ENCODE data around the gene ANKHD1.
"Not testable (repeated sequence)": the region's sequence is repeated elsewhere in the genome, so short reads cannot be mapped to it uniquely, and the experiment has no call there.

The ANKHD1 gene

DNA sequence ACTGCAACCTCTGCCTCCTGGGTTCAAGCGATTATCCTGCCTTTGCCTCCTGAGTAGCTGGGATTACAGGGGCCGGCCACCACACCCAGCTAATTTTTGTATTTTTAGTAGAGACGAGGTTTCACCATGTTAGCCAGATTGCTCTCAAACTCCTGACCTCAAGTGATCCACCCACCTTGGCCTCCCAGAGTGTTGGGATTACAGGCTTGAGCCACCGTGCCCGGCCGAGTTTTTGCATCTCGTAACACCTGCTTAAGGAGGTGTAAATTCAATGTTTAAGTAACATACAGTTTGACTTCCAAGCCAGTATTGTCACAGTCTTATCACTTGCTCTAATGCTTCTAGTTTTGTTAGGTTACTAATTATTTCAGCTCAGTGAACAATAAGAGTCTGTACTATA lies 19.7 kb downstream of the ANKHD1 start:
- DNase-seq: not testable (repeated sequence)

DNA sequence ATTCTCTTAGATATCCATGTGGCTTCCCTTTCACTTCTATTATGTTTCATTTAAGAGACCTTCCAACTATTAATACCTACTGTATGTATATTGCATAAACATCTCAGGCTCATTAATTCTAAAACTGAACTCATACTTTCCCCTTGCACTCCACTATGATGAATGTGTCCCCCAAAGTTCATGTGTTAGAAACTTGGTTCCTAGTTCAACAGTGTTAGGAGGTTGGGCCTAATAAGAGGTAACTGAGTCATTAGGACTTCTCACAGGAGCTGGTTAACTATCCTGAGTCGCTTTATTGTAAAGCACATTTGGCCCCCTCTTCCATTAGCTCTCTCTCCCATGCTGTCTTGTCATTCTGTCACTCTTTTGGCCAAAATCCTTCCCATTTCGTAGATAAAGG lies 22.0 kb downstream of the ANKHD1 start:
- no peak for DNase-seq

DNA sequence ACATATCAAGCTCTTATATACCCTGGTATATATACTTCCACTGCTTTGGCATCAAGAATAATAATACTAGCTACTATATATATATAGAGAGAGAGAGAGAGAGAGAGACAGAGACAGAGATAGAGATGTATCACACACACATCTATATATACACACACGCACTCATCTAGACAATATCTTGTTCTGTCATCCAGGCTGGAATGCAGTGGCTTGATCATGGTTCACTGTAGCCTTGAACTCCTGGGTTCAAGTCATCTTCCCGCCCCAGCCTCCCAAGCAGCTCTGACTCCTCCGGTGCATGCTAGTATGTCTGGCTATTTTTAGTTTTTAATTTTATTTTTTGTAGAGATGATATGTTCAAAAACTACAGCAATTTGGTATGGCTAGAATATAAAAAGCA lies 22.5 kb downstream of the ANKHD1 start:
- DNase-seq: no peak

DNA sequence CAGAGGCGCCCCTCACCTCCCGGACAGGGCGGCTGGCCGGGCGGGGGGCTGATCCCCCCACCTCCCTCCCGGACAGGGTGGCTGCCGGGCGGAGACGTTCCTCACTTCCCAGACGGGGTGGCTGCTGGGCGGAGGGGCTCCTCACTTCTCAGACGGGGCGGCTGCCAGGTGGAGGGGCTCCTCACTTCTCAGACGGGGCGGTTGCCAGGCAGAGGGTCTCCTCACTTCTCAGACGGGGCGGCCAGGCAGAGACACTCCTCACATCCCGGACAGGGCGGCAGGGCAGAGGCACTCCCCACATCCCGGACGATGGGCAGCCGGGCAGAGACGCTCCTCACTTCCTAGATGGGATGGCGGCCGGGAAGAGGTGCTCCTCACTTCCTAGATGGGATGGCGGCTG lies 26.1 kb downstream of the ANKHD1 start:
- not testable (repeated sequence) for DNase-seq

DNA sequence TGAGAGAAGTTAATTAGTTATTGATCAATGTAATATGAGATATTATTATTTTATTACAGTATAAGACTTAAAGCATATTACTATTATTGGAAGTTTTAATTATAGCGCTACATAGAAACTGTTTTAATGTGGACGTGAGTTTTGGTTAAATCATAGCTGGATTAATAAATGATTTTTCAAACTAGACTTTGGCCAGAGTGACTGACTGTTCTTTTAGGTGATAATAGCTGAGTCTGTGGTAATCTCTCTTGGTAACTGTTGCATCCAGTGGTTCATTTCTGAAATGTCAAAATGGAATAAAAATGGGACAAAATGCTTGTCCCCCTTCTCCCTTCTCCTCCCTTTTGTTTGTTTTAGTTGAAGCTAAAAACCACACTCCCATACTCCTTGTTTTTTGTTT lies 28.1 kb downstream of the ANKHD1 start:
- no peak for DNase-seq

DNA sequence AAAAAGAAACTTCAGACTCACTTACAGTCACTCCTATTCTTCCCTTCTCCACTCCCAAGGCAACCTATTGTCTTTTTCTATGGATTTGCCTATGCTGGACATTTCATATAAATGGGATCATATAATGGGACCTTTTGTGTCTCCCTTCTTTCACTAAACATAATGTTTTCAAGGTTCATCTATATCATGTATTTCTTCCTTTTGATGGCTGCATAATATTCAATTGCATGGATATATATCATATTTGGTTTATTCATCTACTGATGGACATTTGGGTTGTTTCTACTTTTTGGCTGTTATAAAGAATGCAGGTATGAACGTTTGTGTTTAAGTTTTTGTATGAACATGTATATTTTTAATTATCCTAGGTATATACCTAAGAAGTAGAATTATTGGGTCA lies 30.6 kb downstream of the ANKHD1 start:
- DNase-seq: no peak

DNA sequence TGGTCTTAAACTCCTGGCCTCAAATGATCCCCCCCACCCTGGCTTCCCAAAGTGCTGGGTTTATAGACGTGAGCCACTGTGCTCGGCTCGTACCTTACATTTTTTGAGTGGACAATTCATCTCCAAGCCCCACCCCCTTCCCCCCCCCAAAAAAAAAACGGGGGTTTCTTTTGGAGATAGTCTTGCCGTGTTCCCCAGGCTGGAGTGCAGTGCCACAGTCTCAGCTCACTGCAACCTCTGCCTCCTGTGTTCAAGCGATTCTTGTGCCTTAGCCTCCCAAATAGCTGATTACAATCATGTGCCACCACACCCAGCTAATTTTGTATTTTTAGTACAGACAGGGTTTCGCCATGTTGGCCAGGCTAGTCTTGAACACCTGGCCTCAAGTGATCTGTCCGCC lies 31.3 kb downstream of the ANKHD1 start:
- no peak for DNase-seq

DNA sequence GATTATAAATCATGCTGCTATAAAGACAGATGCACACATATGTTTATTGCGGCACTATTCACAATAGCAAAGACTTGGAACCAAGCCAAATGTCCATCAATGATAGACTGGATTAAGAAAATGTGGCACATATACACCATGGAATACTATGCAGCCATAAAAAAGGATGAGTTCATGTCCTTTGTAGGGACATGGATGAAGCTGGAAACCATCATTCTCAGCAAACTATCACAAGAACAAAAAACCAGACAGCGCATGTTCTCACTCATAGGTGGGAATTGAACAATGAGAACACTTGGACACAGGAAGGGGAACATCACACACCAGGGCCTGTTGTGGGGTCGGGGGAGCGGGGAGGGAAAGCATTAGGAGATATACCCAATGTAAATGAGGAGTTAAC lies 55.7 kb downstream of the ANKHD1 start:
- DNase-seq: not testable (repeated sequence)

DNA sequence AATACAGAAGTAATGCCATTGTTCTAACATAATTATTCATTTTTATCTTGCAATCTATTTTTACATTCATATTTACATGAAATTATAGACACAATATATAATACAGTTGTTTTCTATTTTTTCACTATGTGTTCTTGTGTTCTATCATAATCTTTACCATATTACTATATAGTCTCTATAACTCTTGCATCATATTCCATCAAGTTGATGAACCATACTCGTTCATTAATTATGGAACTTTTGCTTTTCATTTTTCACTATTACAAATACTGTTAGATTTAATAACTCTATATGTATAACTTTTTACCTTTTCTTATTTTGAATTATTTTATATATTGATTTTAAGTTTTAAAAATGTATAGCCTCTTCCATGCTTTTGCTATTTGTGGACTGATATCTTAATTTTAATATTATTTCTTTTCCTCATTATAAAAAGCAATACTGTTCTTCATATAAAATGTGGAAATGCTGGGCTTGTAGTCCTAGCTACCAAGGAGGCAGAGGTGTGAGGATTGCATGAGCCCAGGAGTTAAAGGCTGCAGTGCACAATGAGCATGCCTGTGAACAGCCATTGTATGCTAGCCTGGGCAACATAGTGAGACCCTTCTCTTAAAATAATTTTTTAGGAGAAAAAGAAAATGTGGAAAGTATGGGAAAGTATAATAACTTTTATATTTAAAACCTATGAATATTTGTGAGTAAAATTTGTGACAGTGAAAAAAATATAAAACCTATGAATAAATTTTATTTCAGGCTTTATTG lies 65.5 kb downstream of the ANKHD1 start:
- no peak for DNase-seq

DNA sequence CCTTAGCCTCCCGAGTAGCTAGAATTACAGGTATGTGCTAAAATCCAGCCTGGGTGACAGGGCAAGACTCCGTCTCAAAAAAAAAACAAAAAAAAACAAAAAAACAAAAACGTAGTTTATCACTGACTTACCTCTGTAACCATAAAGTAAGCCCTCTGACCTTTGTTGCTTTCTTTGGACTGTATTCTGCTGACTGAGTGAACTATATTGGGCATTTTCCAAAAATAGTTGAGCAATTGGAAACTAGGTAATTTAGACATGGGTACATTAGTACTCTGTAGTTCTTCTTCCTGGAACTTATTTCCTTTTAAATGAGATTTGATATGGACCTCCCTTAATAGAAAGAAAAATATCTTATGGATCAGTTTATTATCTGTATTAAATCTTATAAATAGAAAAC lies 66.6 kb downstream of the ANKHD1 start:
- no peak for DNase-seq

DNA sequence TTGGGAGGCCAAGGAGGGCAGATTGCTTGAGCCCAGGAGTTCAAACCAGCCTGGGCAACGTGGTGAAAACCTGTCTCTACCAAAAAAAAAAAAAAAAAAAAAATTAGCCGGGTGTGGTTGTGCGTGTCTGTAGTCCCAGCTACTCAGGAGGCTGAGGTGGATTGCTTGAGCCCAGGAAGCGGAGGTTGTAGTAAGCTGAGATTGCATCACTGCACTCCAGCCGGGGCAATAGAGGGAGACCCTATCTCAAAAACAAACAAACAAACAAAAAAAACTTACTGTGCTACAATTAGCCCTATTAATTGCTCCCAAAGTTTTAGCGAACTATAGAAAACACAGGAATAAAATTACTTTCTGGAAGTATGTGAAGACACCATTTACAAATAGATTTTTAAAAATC lies 67.6 kb downstream of the ANKHD1 start:
- no peak for DNase-seq

DNA sequence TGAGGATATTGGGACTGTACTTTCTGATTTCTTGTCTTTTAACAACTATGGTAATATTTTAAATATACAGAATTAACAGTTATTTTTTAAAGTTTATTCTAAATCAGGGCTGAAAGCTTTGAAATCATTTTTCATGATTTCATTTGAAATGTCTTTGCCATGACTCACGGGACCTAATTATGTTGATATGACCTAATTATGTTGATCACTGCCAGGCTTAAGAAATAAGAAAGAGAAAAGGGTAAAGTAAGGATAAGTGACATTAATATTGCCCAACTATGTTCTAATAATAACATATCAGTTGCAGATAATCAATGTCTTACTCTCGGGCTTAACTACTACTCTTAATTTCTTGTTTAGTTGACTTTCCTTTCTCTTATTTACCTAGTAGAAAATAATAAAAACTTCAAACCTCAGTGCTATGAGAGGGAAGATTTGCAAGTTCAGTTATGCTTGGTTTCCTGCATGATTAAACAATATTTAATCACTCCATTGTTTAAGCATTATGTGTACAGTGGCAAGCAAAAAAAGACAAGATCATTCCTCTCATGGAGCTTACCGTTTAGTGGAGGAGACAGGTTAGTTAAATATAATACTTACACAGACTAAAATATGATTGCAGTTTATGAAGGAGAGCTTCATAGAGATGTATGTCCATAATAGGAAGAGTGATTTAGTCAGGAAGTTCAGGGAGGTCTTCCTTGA lies 78.8 kb downstream of the ANKHD1 start:
- no peak for DNase-seq

DNA sequence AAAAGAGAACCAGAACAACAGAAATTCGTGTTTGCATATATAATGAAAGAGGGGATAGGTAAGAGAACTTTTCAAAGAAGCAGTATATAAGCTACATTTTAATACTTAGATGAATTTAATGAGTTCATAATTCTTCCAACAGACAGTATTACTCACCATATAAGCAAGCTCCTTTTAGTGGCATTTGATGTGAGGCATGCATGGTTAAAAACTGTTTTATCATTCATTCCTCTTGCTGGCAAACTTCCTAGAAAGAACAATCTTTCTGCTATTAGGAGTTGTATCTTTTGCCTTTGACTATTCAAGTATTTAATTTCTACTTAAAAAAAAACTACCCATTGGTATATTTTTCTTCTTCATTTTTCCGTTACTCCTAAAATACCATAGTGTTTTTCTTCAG lies 80.1 kb downstream of the ANKHD1 start:
- no peak for DNase-seq

DNA sequence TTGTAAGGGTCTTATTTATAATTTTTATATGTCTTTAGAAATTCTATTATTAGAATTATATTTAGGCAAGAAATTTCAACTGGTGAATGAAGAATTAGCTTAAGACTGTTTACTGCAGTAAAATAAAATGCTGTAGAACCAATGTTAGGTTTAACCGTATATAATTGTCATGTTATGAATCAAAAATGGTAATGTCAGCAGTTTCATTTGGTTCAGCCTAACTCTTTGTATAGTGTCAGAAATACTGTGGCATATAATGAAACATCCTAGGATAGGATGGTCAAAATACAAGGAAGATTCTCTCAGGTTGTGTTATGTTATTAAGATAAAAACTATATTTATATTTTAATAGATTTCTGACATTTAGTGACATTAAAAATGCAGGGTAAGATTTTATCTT lies 81.4 kb downstream of the ANKHD1 start:
- no peak for DNase-seq

DNA sequence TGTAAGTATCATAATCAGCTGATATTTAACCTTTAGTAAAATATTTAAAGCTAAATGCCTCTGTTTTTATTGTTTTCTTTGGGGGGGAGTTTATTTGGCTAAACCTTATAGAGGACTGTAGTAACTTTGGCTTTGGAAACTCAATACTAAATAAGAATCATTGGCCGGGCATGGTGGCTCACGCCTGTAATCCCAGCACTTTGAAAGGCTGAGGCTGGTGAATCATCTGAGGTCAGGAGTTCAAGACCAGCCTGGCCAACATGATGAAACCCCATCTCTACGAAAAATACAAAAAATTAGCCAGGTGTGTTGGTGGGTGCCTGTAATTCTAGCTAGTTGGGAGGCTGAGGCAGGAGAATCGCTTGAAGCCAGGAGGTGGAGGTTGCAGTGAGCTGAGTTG lies 86.5 kb downstream of the ANKHD1 start:
- not testable (repeated sequence) for DNase-seq

DNA sequence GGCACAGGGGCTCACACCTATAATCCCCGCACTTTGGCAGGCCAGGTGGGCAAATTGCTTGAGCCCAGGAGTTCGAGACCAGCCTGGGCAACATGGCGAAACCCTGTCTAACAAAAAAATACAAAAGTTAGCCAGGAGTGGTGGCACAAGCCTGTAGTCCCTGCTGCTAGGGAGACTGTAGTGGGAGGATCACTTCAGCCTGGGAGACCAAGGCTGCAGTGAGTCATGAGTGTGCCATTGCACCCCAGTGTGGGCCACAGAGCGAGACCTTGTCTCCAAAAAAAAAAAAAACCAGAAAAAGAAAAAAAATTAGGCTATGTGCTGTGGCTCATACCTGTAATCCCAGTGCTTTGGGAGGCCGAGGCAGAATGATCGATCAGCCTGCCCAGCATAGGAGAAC lies 87.3 kb downstream of the ANKHD1 start:
- DNase-seq: no peak

DNA sequence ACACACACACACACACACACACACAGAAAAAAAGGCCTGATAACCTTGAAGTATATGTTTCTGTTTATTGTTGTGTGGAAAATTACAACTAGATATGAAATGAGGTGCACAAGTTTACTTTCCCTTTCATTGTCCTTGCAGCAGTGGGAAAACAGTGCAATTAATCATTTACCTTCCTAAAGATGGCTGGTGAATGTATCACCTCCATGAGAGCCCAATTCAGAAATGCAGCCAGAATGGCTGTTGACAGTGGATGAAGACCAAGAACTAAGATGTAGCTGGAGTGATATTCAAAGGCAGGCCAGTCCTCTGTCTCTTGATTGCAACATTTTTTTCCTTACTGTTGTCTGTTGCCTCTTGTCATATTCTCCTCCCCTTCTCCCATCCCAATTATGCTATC lies 96.3 kb downstream of the ANKHD1 start:
- no peak for DNase-seq

DNA sequence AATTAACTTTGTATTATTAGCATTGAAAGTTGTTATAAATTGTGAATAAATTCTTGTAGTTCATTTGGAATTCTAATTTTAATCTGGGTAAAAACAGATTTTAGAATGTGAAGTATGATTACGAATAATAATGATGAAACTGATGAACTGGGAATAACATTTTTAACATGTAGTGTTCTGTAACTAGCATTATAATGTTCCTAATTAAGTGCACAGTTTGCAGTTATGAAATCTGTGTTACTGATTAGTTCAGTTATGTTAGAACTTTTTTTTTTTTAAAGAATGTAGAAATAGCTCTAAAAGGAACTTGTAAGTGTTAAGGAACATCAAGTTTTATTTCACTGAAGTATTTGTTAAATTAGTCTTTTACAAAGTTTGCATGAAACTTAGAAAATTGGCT lies 97.0 kb downstream of the ANKHD1 start:
- DNase-seq: no peak

DNA sequence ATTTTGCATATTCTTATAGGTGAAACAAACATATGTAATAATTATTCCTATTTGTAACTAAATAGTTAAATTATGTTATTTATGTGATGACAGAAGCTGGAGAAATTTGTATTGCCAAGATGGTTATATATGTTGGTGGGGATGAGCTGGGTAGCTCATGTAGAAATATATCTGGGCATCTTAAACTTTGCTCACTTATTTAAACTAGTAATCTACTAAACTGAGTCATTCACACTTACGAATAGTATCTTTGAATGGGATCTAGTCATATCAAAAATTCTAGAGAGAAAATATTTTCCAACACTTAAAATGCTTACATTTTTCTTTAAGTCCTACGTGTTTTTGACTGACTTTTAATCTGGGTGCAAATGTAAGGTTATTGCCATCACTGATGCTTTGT lies 101.2 kb downstream of the ANKHD1 start:
- DNase-seq: no peak

DNA sequence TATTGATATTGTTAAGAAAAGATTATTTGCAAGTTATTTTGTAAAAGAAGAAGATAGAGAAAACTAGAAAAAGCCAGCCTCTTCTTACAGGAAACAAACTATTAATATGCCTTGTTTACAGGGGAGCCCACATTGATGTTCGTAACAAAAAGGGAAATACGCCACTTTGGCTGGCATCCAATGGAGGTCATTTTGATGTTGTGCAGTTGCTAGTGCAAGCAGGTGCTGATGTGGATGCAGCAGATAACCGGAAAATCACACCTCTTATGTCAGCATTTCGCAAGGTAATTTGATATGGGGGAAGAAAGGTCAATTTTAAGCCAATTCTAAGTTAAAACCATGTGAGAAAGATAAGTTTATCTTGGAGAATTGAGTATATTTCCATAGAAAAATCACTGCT lies 108.3 kb downstream of the ANKHD1 start:
- DNase-seq: no peak

DNA sequence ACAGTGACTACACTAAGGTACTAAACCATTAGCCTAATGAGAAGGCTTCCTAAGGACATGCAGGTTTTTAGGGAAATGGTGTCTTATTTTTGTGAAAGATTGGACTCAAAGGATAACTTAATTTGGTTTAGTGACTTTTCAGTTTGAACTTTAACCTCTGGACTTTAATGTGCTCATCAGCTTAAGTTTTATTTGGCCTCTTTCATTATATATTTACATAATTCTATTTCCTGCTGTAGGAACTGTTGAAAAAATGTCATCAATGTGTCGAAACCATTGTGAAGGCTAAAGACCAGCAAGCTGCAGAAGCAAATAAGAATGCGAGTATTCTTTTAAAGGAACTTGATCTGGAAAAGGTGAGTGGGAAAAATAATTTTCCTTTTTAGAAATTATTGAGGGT lies 111.5 kb downstream of the ANKHD1 start:
- DNase-seq: no peak

DNA sequence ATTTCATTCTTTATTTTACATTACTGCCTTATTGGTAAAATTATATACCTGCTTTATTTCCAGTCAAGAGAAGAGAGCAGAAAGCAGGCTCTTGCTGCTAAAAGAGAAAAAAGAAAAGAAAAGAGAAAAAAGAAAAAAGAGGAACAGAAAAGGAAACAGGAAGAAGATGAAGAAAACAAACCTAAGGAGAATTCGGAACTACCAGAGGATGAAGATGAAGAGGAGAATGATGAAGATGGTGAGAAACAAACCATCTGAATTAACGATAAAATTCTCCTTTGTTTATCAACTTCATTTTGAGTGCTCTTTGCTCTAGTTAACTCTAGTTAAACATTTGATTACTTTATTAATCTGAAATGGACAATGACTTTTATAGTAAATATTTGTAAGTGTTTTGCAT lies 122.4 kb downstream of the ANKHD1 start:
- DNase-seq: no peak

DNA sequence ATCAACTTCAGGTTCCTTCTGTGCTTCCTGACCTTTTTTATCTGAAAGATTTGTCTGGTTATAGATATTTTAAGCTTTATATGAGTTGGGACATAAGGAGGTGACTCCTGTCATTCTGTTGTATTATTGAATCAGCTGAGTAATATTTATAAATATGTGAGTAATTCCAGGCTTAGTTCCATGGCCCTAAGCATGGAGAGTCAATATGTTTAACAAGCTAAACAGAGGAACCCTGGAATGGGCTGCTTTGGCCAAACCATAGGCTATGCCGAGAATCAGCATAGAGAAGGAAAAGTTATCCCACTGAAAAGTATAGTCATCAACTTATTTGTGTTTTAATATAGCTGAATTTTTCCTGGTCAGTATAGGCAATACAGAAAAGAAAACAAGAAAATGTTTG lies 138.6 kb downstream of the ANKHD1 start:
- DNase-seq: no peak

DNA sequence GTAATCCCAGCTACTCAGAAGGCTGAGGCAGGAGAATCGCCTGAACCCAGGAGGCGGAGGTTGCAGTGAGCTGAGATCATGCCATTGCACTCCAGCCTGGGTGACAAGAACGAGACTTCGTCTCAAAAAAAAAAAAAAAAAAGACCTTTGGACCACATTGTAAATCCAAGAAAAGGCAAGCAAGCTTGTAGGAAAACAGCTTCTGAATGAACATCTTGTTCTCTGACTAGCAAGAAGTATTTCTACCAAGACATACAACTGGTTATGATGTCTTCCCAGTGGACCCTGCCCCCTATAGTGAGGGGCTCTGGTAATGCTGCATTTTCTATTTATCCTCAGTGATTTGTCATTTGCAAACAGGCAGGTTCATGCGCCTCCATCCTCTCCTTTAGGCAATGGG lies 141.3 kb downstream of the ANKHD1 start:
- DNase-seq: no peak

DNA sequence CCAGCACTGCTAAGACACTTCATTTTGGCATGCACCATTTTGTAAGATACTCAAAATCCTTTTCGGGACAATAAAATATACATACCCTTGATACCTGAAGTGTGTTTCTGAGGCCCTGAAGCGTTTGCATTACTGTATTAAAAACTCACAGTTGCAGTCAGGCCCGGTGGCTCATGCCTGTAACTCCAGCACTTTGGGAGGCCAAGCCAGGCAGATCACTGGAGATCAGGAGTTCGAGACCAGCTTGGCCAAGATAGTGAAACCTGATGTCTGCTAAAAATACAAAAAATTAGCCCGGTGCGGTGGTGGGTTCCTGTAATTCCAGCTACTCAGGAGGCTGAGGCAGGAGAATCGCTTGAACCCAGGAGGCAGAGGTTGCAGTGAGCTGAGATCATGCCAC lies 143.4 kb downstream of the ANKHD1 start:
- no peak for DNase-seq
